Activated CD4-positive, alpha-beta T cell treated with anti-CD3 and anti-CD28 coated beads for 36 hours (primary cell): ENCODE data around the gene NTN1. TPM values are rescaled to one million over a fixed set of nuclear protein-coding genes. Genes with fewer than 3 reads are reported as not detected.

Experiments used
- ATAC-seq: fragments of 200-7000 bp; cut with Tn5 transposase; one replicate; pipeline ENCODE4 v1.10.0; 2021; ENCODE audit warnings: mild to moderate bottlenecking, moderate library complexity
- CTCF ChIA-PET: fragments of 350-600 bp; sonication (Branson Sonifier 250); formaldehyde crosslinking; loops from one replicate; lab custom pipeline; 2021; ENCODE audit warnings: antibody characterized with exemption; lab: Charles Lee
- POLR2A ChIA-PET: fragments of 350-600 bp; sonication (Branson Sonifier 250); formaldehyde crosslinking; loops from one replicate; lab custom pipeline; 2021; ENCODE audit warnings: antibody characterized with exemption, inconsistent platforms; lab: Charles Lee
- DNase-seq: peaks from one replicate; pipeline ENCODE4 v3.0.0-alpha.2; 2020
- H3K27ac Mint-ChIP-seq: one replicate; pipeline ENCODE4 v1.8.0; 2021; ENCODE audit warnings: mixed read lengths
- H3K27me3 Mint-ChIP-seq: one replicate; pipeline ENCODE4 v1.8.0; 2021; ENCODE audit warnings: mixed read lengths
- H3K36me3 Mint-ChIP-seq: one replicate; pipeline ENCODE4 v1.8.0; 2021; ENCODE audit warnings: low read depth, mixed read lengths
- H3K4me1 Mint-ChIP-seq: one replicate; pipeline ENCODE4 v1.8.0; 2021; ENCODE audit warnings: mixed read lengths
- H3K4me3 Mint-ChIP-seq: one replicate; pipeline ENCODE4 v1.8.0; 2021; ENCODE audit warnings: mild to moderate bottlenecking, moderate library complexity, mixed read lengths
- H3K9me3 Mint-ChIP-seq: one replicate; pipeline ENCODE4 v1.8.0; 2021; ENCODE audit warnings: low read depth, mixed read lengths
- intact Hi-C, 2 experiments: fragments of 100-400 bp; cut with DNase I in 1 of 2; cut with micrococcal nuclease in 1 of 2; formaldehyde crosslinking; loops; one replicate each; pipeline versions ENCODE4 v1.14.2 to v1.15.1; 2022 to 2024; cut with DNase I, micrococcal nuclease
- total RNA-seq, 2 experiments: library from RNA; stranded (reverse); gene quantifications; one replicate each; pipeline ENCODE4 v1.2.3, GENCODE V29; 2021

The NTN1 gene
- total RNA-seq, 2 experiments from 2014 or later: 0.60 to 0.71 TPM

- POLR2A ChIA-PET: no interaction called here
These were observed 244.8 kb downstream of the NTN1 start for GRCh38 chr17:9266031-9266680.

GRCh38 chr17:9266697-9267117 lies 245.4 kb downstream of the NTN1 start:
- H3K27ac Mint-ChIP-seq: no peak overlapping the region
- DNase-seq: no peak
- no peaks in the 10 kb centered on the region for H3K27me3 Mint-ChIP-seq
- CTCF ChIA-PET: interaction anchor here (0.6 to 1.3 kb wide), 3 partner anchors 10 to 67 kb away, joined by 3 to 5 read pairs (median 3); no protein-coding TSS in a partner anchor
- POLR2A ChIA-PET: no interaction called here
- peaks cover 6% of the 10 kb centered on the region for H3K9me3 Mint-ChIP-seq
- ATAC-seq: no peak
- H3K4me3 Mint-ChIP-seq: no peak overlapping the region
- peaks cover 6% of the 10 kb centered on the region for H3K36me3 Mint-ChIP-seq
- H3K4me1 Mint-ChIP-seq: peaks cover 6% of the 10 kb centered on the region
- intact Hi-C loops: no loop called here

More at GRCh38 chr17:9266031-9266680, 244.8 kb downstream of the NTN1 start:
- Mint-ChIP-seq H3K4me3 (no peak overlapping the region), H3K36me3 (peaks cover 6% of the 10 kb centered on the region), H3K4me1 (peaks cover 12% of the 10 kb centered on the region), H3K9me3 (peaks cover 6% of the 10 kb centered on the region), H3K27ac (no peak overlapping the region), H3K27me3 (no peaks in the 10 kb centered on the region)
- ATAC-seq (no peak), DNase-seq (no peak)
- CTCF ChIA-PET: interaction anchor here (0.5 to 1.0 kb wide), 3 partner anchors 12 to 67 kb away, joined by 3 to 5 read pairs (median 3); no protein-coding TSS in a partner anchor
- intact Hi-C loops: no loop called here

GRCh38 chr17:9268546-9268945 lies 247.2 kb downstream of the NTN1 start:
- H3K4me1 Mint-ChIP-seq: peaks cover 16% of the 10 kb centered on the region
- H3K4me3 Mint-ChIP-seq: no peak overlapping the region
- no peak for DNase-seq
- ATAC-seq: no peak
- H3K27me3 Mint-ChIP-seq: no peaks in the 10 kb centered on the region
- intact Hi-C loops: no loop called here
- peaks cover 5% of the 10 kb centered on the region for H3K9me3 Mint-ChIP-seq
- H3K27ac Mint-ChIP-seq: no peak overlapping the region
- CTCF ChIA-PET: interaction anchor here (0.7 kb wide), 1 partner anchor 24 kb away, joined by 3 read pairs; no protein-coding TSS in a partner anchor
- peaks cover 6% of the 10 kb centered on the region for H3K36me3 Mint-ChIP-seq
- POLR2A ChIA-PET: no interaction called here

GRCh38 chr17:9269350-9270035 lies 248.2 kb downstream of the NTN1 start:
- Mint-ChIP-seq H3K4me1 (peaks cover 25% of the 10 kb centered on the region), H3K4me3 (no peak overlapping the region), H3K27me3 (no peaks in the 10 kb centered on the region), H3K27ac (no peak overlapping the region), H3K36me3 (peaks cover 2% of the 10 kb centered on the region), H3K9me3 (no peaks in the 10 kb centered on the region)
- ATAC-seq (no peak), DNase-seq (no peak)
- ChIA-PET POLR2A (no interaction called here), CTCF (interaction anchor here (1.1 kb wide), 1 partner anchor 23 kb away, joined by 5 read pairs; no protein-coding TSS in a partner anchor)
- intact Hi-C loops: loop anchor here in 1 of 2 experiments (5.0 kb wide), 2 partner anchors 152 to 327 kb away; no protein-coding TSS in a partner anchor

GRCh38 chr17:9270921-9271320 lies 249.6 kb downstream of the NTN1 start:
- ATAC-seq (no peak), DNase-seq (no peak)
- POLR2A ChIA-PET: no interaction called here
- intact Hi-C loops: loop anchor here in 1 of 2 experiments (5.0 kb wide), 2 partner anchors 154 to 329 kb away; no protein-coding TSS in a partner anchor
- Mint-ChIP-seq H3K4me1 (peaks cover 32% of the 10 kb centered on the region), H3K4me3 (no peak overlapping the region), H3K27ac (no peak overlapping the region), H3K27me3 (no peaks in the 10 kb centered on the region), H3K9me3 (no peaks in the 10 kb centered on the region), H3K36me3 (peaks cover 2% of the 10 kb centered on the region)
- CTCF ChIA-PET: no interaction called here

- POLR2A ChIA-PET: no interaction called here
- peak overlapping the region; percentile 31 for H3K27ac Mint-ChIP-seq
- intact Hi-C loops: loop anchor here in 1 of 2 experiments (5.0 kb wide), 2 partner anchors 155 to 330 kb away; no protein-coding TSS in a partner anchor
- CTCF ChIA-PET: interaction anchor here (0.8 kb wide), 1 partner anchor 38 kb away, joined by 3 read pairs; no protein-coding TSS in a partner anchor
- peaks cover 2% of the 10 kb centered on the region for H3K36me3 Mint-ChIP-seq
- DNase-seq: no peak
- ATAC-seq: no peak
- no peak overlapping the region for H3K4me3 Mint-ChIP-seq
- no peaks in the 10 kb centered on the region for H3K27me3 Mint-ChIP-seq
- H3K4me1 Mint-ChIP-seq: peaks cover 32% of the 10 kb centered on the region
- no peaks in the 10 kb centered on the region for H3K9me3 Mint-ChIP-seq
These were observed 250.7 kb downstream of the NTN1 start for GRCh38 chr17:9271989-9272388.

GRCh38 chr17:9272501-9273200 lies 251.3 kb downstream of the NTN1 start:
- intact Hi-C loops: loop anchor here in 1 of 2 experiments (5.0 kb wide), 2 partner anchors 155 to 330 kb away; no protein-coding TSS in a partner anchor
- ChIA-PET POLR2A (interaction anchor here (1.0 to 1.7 kb wide), 2 partner anchors 17 to 20 kb away, joined by 9 to 10 read pairs; no protein-coding TSS in a partner anchor), CTCF (interaction anchor here (0.8 to 2.7 kb wide), 5 partner anchors 15 to 45 kb away, joined by 3 to 13 read pairs (median 6); no protein-coding TSS in a partner anchor)
- no peaks in the 10 kb centered on the region for H3K9me3 Mint-ChIP-seq
- peak overlapping the region; percentile 39 for H3K4me3 Mint-ChIP-seq
- DNase-seq (peak; percentile 12), ATAC-seq (no peak)
- H3K4me1 Mint-ChIP-seq: peaks cover 32% of the 10 kb centered on the region
- no peaks in the 10 kb centered on the region for H3K36me3 Mint-ChIP-seq
- H3K27me3 Mint-ChIP-seq: no peaks in the 10 kb centered on the region
- H3K27ac Mint-ChIP-seq: peak overlapping the region; percentile 91

- Mint-ChIP-seq H3K4me3 (peak overlapping the region; percentile 55), H3K36me3 (no peaks in the 10 kb centered on the region), H3K9me3 (no peaks in the 10 kb centered on the region), H3K4me1 (peaks cover 32% of the 10 kb centered on the region), H3K27ac (peak overlapping the region; percentile 91), H3K27me3 (no peaks in the 10 kb centered on the region)
- DNase-seq (peak; percentile 73), ATAC-seq (peak; percentile 94)
- ChIA-PET CTCF (interaction anchor here (0.6 to 2.7 kb wide), 5 partner anchors 16 to 126 kb away, joined by 3 to 13 read pairs (median 6); no protein-coding TSS in a partner anchor), POLR2A (interaction anchor here (0.6 to 1.7 kb wide), 6 partner anchors 15 to 158 kb away, joined by 3 to 10 read pairs (median 4); no protein-coding TSS in a partner anchor)
- intact Hi-C loops: loop anchor here (1.0 to 5.0 kb wide), 8 partner anchors 17 to 331 kb away; no protein-coding TSS in a partner anchor
These were observed 252.4 kb downstream of the NTN1 start for GRCh38 chr17:9273428-9274391.

- intact Hi-C loops: loop anchor here (1.0 to 5.0 kb wide), 8 partner anchors 15 to 333 kb away; no protein-coding TSS in a partner anchor
- H3K36me3 Mint-ChIP-seq: no peaks in the 10 kb centered on the region
- POLR2A ChIA-PET: no interaction called here
These were observed 253.7 kb downstream of the NTN1 start for GRCh38 chr17:9274973-9275372.

GRCh38 chr17:9279893-9280292 lies 258.6 kb downstream of the NTN1 start:
- H3K27ac Mint-ChIP-seq: no peak overlapping the region
- intact Hi-C loops: no loop called here
- no peak for ATAC-seq
- H3K4me3 Mint-ChIP-seq: no peak overlapping the region
- peaks cover 1% of the 10 kb centered on the region for H3K36me3 Mint-ChIP-seq
- no peaks in the 10 kb centered on the region for H3K27me3 Mint-ChIP-seq
- H3K4me1 Mint-ChIP-seq: peaks cover 11% of the 10 kb centered on the region
- DNase-seq: no peak
- ChIA-PET CTCF (interaction anchor here (0.8 kb wide), 1 partner anchor 12 kb away, joined by 3 read pairs; no protein-coding TSS in a partner anchor), POLR2A (no interaction called here)
- no peaks in the 10 kb centered on the region for H3K9me3 Mint-ChIP-seq

More at GRCh38 chr17:9274973-9275372, 253.7 kb downstream of the NTN1 start:
- CTCF ChIA-PET: interaction anchor here (0.9 to 2.7 kb wide), 4 partner anchors 10 to 47 kb away, joined by 3 to 13 read pairs (median 6); no protein-coding TSS in a partner anchor
- no peak for ATAC-seq
- Mint-ChIP-seq H3K27me3 (no peaks in the 10 kb centered on the region), H3K9me3 (no peaks in the 10 kb centered on the region), H3K4me3 (peak overlapping the region; percentile 8), H3K4me1 (peaks cover 35% of the 10 kb centered on the region), H3K27ac (peak overlapping the region; percentile 82)
- DNase-seq: no peak
